HG03064 (cell line): ENCODE results near the gene MRPL32.

Experiments used
- ATAC-seq: cut with Tn5 transposase; IDR thresholded peaks from one replicate; pipeline ENCODE4 v1.9.1; 2021; ENCODE audit warnings: low read depth; ENCODE audit not compliant: unreplicated experiment

The MRPL32 gene

GRCh38 chr7:42964293-42964692, 32.1 kb downstream of the MRPL32 start:
- no peak for ATAC-seq

GRCh38 chr7:42964849-42965805, 33.0 kb downstream of the MRPL32 start:
- no peak for ATAC-seq

GRCh38 chr7:42967391-42967790, 35.2 kb downstream of the MRPL32 start:
- ATAC-seq, result no peak

- no peak for ATAC-seq
These were observed 40.7 kb downstream of the MRPL32 start for GRCh38 chr7:42972699-42973500.

GRCh38 chr7:42976371-42976770, 44.2 kb downstream of the MRPL32 start:
- ATAC-seq, result no peak

GRCh38 chr7:42978496-42978895, 46.3 kb downstream of the MRPL32 start:
- ATAC-seq, result no peak

GRCh38 chr7:42980084-42980483, 47.9 kb downstream of the MRPL32 start:
- ATAC-seq, result no peak

GRCh38 chr7:42980514-42980913, 48.3 kb downstream of the MRPL32 start:
- no peak for ATAC-seq

- ATAC-seq, result no peak
These were observed 49.4 kb downstream of the MRPL32 start for GRCh38 chr7:42981601-42982000.

GRCh38 chr7:42982604-42983115, 50.5 kb downstream of the MRPL32 start:
- ATAC-seq, result no peak

GRCh38 chr7:42984137-42984536, 52.0 kb downstream of the MRPL32 start:
- ATAC-seq, result no peak

GRCh38 chr7:42986213-42986612, 54.0 kb downstream of the MRPL32 start:
- no peak for ATAC-seq

- ATAC-seq, result no peak
These were observed 54.6 kb downstream of the MRPL32 start for GRCh38 chr7:42986781-42987248.
